Tibial nerve (tissue), 4 donors: ENCODE data around the gene RTP5. TPM values are rescaled to one million over a fixed set of nuclear protein-coding genes. Genes with fewer than 3 reads are reported as not detected.
"Not testable (repeated sequence)": the region's sequence is repeated elsewhere in the genome, so short reads cannot be mapped to it uniquely, and the experiment has no call there.

Experiments used
- DNase-seq, 2 donors: peaks; one replicate each; pipeline ENCODE4 v3.0.0-alpha.2; 2019; ENCODE audit warnings: low spot score in 2 of 2
- H3K27ac ChIP-seq, 4 donors: fragments of 200-600 bp; sonication (generic) in 3 of 4; one replicate each; pipeline ENCODE4 v1.5.1; 2017 to 2019; ENCODE audit warnings: mild to moderate bottlenecking in 1 of 4
- H3K27me3 ChIP-seq, 2 donors: fragments of 200-600 bp; sonication (generic) in 1 of 2; one replicate each; pipeline versions ENCODE4 v1.5.1 to v1.6.0; 2017 to 2019
- H3K36me3 ChIP-seq, 3 donors: fragments of 200-600 bp; sonication (generic); one replicate each; pipeline ENCODE4 v1.5.1; 2018 to 2019
- H3K4me1 ChIP-seq, 4 donors: fragments of 200-600 bp; sonication (generic) in 3 of 4; one replicate each; pipeline ENCODE4 v1.5.1; 2017 to 2019
- H3K4me3 ChIP-seq, 4 donors: fragments of 200-600 bp; sonication (generic) in 3 of 4; one replicate each; pipeline ENCODE4 v1.5.1; 2017 to 2019; ENCODE audit warnings: mild to moderate bottlenecking in 1 of 4, moderate library complexity in 1 of 4
- H3K9me3 ChIP-seq, 4 donors: fragments of 200-600 bp; sonication (generic) in 3 of 4; one replicate each; pipeline ENCODE4 v1.5.1; 2017 to 2019
- EP300 ChIP-seq, 2 donors: sonication (generic); formaldehyde crosslinking; IDR thresholded peaks; one replicate each; pipeline ENCODE4 v1.6.1; 2017; ENCODE audit warnings: antibody characterized with exemption in 2 of 2, mild to moderate bottlenecking in 1 of 2
- POLR2A ChIP-seq, 2 donors: fragments of 450-650 bp; IDR thresholded peaks; one replicate each; pipeline ENCODE4 v1.6.1; 2017; ENCODE audit warnings: antibody characterized with exemption in 2 of 2, mild to moderate bottlenecking in 2 of 2, moderate library complexity in 2 of 2
- WGBS, 2 donors: methylation state at CpG; one replicate each; pipeline ENCODE4 v1.1.5; 2018; 5-methylcytosine and 5-hydroxymethylcytosine counted together
- total RNA-seq, 4 donors: library from RNA; depleted of rRNA; stranded (reverse); fragments of >200 nt; gene quantifications; one replicate each; pipeline ENCODE4 v1.1.0, GENCODE V29; 2016
- TF ChIP-seq, protein P1 (sequence below), 5 experiments: fragments of 200-600 bp in 3 of 5; fragments of 450-650 bp in 2 of 5; sonication (generic) in 3 of 5; IDR thresholded peaks; one replicate each; pipeline ENCODE4 v1.5.1; 2016 to 2019; ENCODE audit warnings: antibody characterized with exemption in 5 of 5, mild to moderate bottlenecking in 3 of 5, moderate library complexity in 2 of 5

RTP5 gene
- total RNA-seq, 4 donors from 2014 or later, result not detected

DNA sequence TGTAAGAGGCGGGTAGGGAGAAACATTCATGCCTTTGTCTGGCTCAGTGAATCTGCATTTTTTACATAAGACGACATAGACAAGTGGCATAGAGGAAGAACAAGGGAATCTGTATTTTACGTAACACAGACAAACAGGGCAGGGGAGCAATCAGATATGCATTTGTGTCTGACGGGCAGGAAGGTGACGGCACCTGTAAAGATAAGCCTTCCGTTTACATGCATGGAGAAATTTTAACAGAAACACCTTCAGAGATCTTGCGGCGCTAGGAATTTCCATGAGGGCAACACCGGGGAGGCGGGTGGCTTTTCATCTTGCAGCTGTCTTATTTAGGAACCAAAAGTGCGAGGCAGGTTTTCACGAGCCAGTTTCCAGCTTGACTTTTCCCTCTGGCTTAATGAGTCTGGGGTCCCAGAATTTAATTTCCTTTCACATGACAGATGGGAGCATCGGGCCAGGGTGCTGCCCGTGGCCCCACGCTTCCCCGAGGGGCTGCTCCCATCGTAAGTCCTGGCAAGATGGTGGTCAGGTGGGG is 42.6 kb downstream of the RTP5 start:
- TF ChIP-seq, protein P1, sequence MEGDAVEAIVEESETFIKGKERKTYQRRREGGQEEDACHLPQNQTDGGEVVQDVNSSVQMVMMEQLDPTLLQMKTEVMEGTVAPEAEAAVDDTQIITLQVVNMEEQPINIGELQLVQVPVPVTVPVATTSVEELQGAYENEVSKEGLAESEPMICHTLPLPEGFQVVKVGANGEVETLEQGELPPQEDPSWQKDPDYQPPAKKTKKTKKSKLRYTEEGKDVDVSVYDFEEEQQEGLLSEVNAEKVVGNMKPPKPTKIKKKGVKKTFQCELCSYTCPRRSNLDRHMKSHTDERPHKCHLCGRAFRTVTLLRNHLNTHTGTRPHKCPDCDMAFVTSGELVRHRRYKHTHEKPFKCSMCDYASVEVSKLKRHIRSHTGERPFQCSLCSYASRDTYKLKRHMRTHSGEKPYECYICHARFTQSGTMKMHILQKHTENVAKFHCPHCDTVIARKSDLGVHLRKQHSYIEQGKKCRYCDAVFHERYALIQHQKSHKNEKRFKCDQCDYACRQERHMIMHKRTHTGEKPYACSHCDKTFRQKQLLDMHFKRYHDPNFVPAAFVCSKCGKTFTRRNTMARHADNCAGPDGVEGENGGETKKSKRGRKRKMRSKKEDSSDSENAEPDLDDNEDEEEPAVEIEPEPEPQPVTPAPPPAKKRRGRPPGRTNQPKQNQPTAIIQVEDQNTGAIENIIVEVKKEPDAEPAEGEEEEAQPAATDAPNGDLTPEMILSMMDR (IDR thresholded peaks at IDR 0.05), result no peak
- no peak for TF ChIP-seq EP300 (IDR thresholded peaks at IDR 0.05)
- TF ChIP-seq POLR2A (IDR thresholded peaks at IDR 0.05), result no peak
- Histone ChIP-seq H3K27ac (no peak overlapping the region), H3K4me1 (no peaks in the 10 kb centered on the region), H3K9me3 (peaks cover 0 to 41% (median 0%) of the 10 kb centered on the region in 4 donors), H3K36me3 (no peaks in the 10 kb centered on the region), H3K4me3 (no peak overlapping the region), H3K27me3 (no peaks in the 10 kb centered on the region)
- no peak for DNase-seq
- 92 to 96% methylated on average over 17 of the region's 17 CpGs for WGBS, 2 donors

DNA sequence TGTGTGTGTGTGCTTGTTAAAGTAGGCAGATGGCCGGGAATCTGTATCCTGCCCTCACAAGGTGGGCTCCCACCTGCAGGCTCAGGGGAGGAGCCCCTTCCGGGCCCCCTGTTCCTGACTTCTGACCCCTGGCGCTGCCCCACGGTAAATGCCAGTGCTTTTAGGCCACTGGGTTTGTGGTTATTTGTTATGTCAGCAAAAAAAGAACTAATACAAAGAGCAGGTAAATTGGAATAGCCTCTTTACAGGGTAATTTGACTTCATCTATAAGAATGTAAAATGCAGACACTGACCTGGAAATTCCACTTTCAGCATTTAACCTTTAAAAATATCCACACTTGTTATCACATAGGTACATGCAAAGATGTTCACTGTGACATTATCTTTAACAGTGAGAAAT is 44.2 kb downstream of the RTP5 start:
- H3K4me1 ChIP-seq, result no peaks in the 10 kb centered on the region
- WGBS, 2 donors, result 90 to 93% methylated on average over 4 of the region's 4 CpGs
- H3K9me3 ChIP-seq, result peaks cover 0 to 41% (median 0%) of the 10 kb centered on the region in 4 donors
- H3K27ac ChIP-seq, result no peak overlapping the region
- DNase-seq, result no peak
- H3K4me3 ChIP-seq, result no peak overlapping the region
- H3K27me3 ChIP-seq, result no peaks in the 10 kb centered on the region
- TF ChIP-seq, protein P1 (IDR thresholded peaks at IDR 0.05), result no peak
- TF ChIP-seq EP300 (IDR thresholded peaks at IDR 0.05) (no peak), POLR2A (IDR thresholded peaks at IDR 0.05) (no peak)
- no peaks in the 10 kb centered on the region for H3K36me3 ChIP-seq

DNA sequence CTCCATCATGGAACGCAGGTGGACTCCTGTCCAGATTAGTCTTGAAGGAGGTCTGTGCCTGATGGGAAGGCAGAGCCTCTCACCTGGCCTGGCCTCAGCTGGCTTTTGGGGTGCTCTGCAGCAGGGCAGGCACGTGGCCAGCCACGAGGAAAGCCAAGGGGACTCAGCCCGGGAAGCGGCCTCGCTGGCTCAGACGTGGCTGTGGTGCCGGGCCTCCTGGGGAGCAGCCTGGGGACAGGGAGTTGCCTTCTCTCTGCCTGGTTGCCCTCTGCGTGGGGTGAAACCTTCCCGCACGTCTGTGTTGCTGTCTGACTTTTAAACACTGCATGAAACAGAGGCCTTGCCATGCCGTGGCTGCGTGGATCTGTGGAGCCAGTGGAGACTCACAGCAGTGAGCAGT is 45.0 kb downstream of the RTP5 start:
- H3K27me3 ChIP-seq, result no peaks in the 10 kb centered on the region
- H3K36me3 ChIP-seq, result no peaks in the 10 kb centered on the region
- H3K4me3 ChIP-seq, result no peak overlapping the region
- TF ChIP-seq, protein P1 (IDR thresholded peaks at IDR 0.05), result no peak
- TF ChIP-seq EP300 (IDR thresholded peaks at IDR 0.05), result no peak
- no peaks in the 10 kb centered on the region for H3K4me1 ChIP-seq
- DNase-seq, result no peak
- WGBS, 2 donors, result 94 to 95% methylated on average over 7 to 10 of the region's 13 CpGs
- peaks cover 0 to 43% (median 0%) of the 10 kb centered on the region in 4 donors for H3K9me3 ChIP-seq
- H3K27ac ChIP-seq, result no peak overlapping the region

DNA sequence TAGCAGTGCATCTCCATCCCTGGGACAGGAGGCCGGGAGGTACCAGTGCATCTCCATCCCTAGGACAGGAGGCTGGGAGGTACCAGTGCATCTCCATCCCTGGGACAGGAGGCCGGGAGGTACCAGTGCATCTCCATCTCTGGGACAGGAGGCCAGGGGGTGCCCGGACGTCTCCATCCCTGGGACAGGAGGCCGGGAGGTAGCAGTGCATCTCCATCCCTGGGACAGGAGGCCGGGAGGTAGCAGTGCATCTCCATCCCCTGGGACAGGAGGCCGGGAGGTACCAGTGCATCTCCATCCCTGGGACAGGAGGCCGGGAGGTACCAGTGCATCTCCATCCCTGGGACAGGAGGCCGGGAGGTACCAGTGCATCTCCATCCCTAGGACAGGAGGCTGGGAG is 52.1 kb downstream of the RTP5 start:
- not testable (repeated sequence) for H3K4me1 ChIP-seq, H3K27ac ChIP-seq, DNase-seq, H3K9me3 ChIP-seq, H3K36me3 ChIP-seq, H3K4me3 ChIP-seq, H3K27me3 ChIP-seq
- WGBS, 2 donors, result 80 to 94% methylated on average over 1 to 7 of the region's 9 CpGs

DNA sequence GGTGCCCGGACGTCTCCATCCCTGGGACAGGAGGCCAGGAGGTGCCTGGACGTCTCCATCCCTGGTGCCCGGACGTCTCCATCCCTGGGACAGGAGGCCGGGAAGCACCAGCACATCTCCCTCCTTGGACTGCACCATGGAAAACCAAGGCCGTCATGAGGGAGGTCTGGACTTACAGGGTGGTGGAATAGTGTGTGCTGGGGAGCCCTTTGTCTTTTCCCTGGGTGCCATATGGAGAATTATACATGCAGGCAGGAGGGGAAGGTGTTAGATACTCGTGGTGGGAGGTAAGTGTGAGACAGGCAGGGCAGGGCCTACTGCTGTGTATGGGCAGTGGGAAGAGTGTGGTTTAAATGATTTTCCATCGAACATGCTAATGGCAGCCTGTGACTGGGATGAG is 52.9 kb downstream of the RTP5 start:
- Histone ChIP-seq H3K27ac (no peak overlapping the region), H3K4me3 (no peak overlapping the region), H3K27me3 (no peaks in the 10 kb centered on the region), H3K4me1 (peaks cover 0 to 5% (median 0%) of the 10 kb centered on the region in 4 donors), H3K36me3 (no peaks in the 10 kb centered on the region), H3K9me3 (peaks cover 0 to 3% (median 0%) of the 10 kb centered on the region in 4 donors)
- DNase-seq, result no peak
- WGBS, 2 donors, result 86 to 89% methylated on average over 9 of the region's 9 CpGs
- TF ChIP-seq EP300 (IDR thresholded peaks at IDR 0.05) (no peak), POLR2A (IDR thresholded peaks at IDR 0.05) (no peak)
- TF ChIP-seq, protein P1 (IDR thresholded peaks at IDR 0.05), result no peak

DNA sequence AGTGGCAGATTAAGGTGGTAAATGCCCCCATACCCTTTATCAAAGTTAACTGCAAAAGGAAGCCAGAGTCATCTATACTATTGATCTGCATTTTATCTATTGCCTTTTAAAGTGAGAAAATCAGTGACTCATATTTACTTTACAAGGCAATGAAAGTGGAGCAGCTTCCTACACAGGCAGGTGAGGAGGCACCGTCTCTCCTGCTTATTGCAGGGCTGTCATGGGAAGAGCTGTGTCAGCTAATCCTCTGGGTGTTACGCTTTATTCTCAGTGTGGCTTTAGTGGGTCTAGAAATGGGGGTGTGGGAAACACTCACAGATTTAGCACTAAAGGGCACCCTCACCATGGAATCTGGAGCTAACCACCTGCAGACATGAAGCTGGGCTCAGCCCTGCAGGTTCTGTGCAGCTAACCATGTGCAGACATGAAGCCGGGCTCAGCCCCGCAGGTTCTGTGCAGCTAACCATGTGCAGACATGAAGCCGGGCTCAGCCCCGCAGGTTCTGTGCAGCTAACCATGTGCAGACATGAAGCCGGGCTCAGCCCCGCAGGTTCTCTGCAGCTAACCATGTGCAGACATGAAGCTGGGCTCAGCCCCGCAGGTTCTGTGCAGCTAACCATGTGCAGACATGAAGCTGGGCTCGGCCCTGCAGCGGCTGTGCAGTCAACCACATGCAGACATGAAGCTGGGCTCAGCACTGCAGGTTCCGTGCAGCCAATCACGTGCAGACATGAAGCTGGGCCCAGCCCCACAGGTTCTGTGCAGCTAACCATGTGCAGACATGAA is 53.5 kb downstream of the RTP5 start:
- not testable (repeated sequence) for H3K27me3 ChIP-seq, H3K9me3 ChIP-seq, DNase-seq, H3K27ac ChIP-seq, H3K4me3 ChIP-seq, H3K36me3 ChIP-seq, H3K4me1 ChIP-seq
- 78 to 88% methylated on average over 11 to 13 of the region's 13 CpGs for WGBS, 2 donors
